ENCODE data around the gene SYCP1.
A peak's percentile ranks its signal among the peaks of the same experiment; 100 is the strongest.

Gene SYCP1

GRCh38 chr1:114979278-114979891 lies 124.7 kb downstream of the SYCP1 start:
- no peak overlapping the region for H3K4me3 ChIP-seq (ENCODE audit: low read depth, low read length)
- TF ChIP-seq CTCF (IDR thresholded peaks at IDR 0.05; ENCODE audit: low read depth, low read length) (peak; percentile 57), POLR2A (IDR thresholded peaks at IDR 0.05; ENCODE audit: extremely low read depth, insufficient read length) (no peak)
- TF ChIP-seq, protein P1, sequence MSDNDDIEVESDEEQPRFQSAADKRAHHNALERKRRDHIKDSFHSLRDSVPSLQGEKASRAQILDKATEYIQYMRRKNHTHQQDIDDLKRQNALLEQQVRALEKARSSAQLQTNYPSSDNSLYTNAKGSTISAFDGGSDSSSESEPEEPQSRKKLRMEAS (IDR thresholded peaks at IDR 0.05; ENCODE audit: low read depth, low read length) = no peak
- peak; percentile 61 for DNase-seq (ENCODE audit: low read depth)

GRCh38 chr1:114982251-114982650 lies 127.6 kb downstream of the SYCP1 start:
- TF ChIP-seq POLR2A (IDR thresholded peaks at IDR 0.05; ENCODE audit: extremely low read depth, insufficient read length) (no peak), MYC (IDR thresholded peaks at IDR 0.05; ENCODE audit: low read depth, low read length) (no peak), CTCF (IDR thresholded peaks at IDR 0.05; ENCODE audit: low read depth, low read length) (no peak)
- TF ChIP-seq, protein P1 (IDR thresholded peaks at IDR 0.05; ENCODE audit: low read depth, low read length) = no peak
- DNase-seq (ENCODE audit: low read depth) = no peak
- no peak overlapping the region for H3K4me3 ChIP-seq (ENCODE audit: low read depth, low read length)

DNA sequence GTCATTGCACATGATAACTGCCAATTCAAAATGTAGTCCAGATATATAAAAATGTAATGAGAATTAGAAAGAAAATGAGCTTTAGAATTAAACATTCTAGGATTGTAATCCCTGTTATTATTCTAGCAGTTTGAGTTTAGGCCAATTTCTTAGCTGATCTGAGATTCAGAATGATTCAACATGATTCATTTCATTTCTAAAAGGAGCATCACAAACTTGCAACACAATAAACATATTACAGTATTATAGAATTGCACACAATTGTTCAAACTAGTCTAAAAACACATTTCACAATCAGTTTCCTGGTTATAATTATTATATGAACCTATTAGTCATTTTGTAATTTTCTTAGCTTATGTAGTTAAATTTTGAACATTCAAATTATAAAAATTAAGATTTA lies 131.6 kb downstream of the SYCP1 start:
- TF ChIP-seq MYC (IDR thresholded peaks at IDR 0.05; ENCODE audit: low read depth, low read length) (no peak), POLR2A (IDR thresholded peaks at IDR 0.05; ENCODE audit: extremely low read depth, insufficient read length) (no peak), CTCF (IDR thresholded peaks at IDR 0.05; ENCODE audit: low read depth, low read length) (no peak)
- TF ChIP-seq, protein P1 (IDR thresholded peaks at IDR 0.05; ENCODE audit: low read depth, low read length) = no peak
- H3K4me3 ChIP-seq (ENCODE audit: low read depth, low read length) = no peak overlapping the region
- DNase-seq (ENCODE audit: low read depth) = no peak

GRCh38 chr1:114988095-114988494 lies 133.4 kb downstream of the SYCP1 start:
- TF ChIP-seq CTCF (IDR thresholded peaks at IDR 0.05; ENCODE audit: low read depth, low read length) (no peak), MYC (IDR thresholded peaks at IDR 0.05; ENCODE audit: low read depth, low read length) (no peak), POLR2A (IDR thresholded peaks at IDR 0.05; ENCODE audit: extremely low read depth, insufficient read length) (no peak)
- TF ChIP-seq, protein P1 (IDR thresholded peaks at IDR 0.05; ENCODE audit: low read depth, low read length) = no peak
- no peak overlapping the region for H3K4me3 ChIP-seq (ENCODE audit: low read depth, low read length)
- no peak for DNase-seq (ENCODE audit: low read depth)

GRCh38 chr1:114997510-114998289 lies 143.0 kb downstream of the SYCP1 start:
- no peak for DNase-seq (ENCODE audit: low read depth)
- TF ChIP-seq MYC (IDR thresholded peaks at IDR 0.05; ENCODE audit: low read depth, low read length) (no peak), POLR2A (IDR thresholded peaks at IDR 0.05; ENCODE audit: extremely low read depth, insufficient read length) (no peak)
- TF ChIP-seq, protein P1 (IDR thresholded peaks at IDR 0.05; ENCODE audit: low read depth, low read length) = no peak
- no peak overlapping the region for H3K4me3 ChIP-seq (ENCODE audit: low read depth, low read length)

DNA sequence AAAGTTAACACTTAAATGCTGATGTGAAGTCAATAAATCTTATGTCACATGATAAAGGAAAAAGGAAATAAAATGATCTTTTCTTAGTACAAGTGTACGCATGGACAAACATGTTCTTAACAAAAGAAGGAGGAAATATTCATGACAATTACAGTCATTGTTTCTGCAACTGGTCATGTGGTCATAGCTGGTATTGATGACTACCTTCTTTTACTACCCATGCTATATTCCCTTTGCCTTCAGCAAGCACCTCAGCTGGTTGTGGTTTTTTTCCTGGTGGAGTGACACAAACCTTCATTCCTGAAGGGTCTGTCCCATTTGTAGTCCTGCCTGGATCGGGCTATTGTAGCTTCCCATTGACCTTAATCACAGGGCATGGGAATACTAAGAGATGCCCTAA lies 151.5 kb downstream of the SYCP1 start:
- no peak overlapping the region for H3K4me3 ChIP-seq (ENCODE audit: low read depth, low read length)
- DNase-seq (ENCODE audit: low read depth) = no peak
- no peak for TF ChIP-seq CTCF (IDR thresholded peaks at IDR 0.05; ENCODE audit: low read depth, low read length)
- TF ChIP-seq, protein P1 (IDR thresholded peaks at IDR 0.05; ENCODE audit: low read depth, low read length) = no peak

All from NB4 (cell line).